Cardiac septum (tissue), 1 donor: ENCODE results near the gene CMTM5. TPM values are rescaled to one million over a fixed set of nuclear protein-coding genes. Genes with fewer than 3 reads are reported as not detected.

Experiments used
- DNase-seq: peaks from one replicate; pipeline ENCODE4 v3.0.0-alpha.2; 2020; ENCODE audit warnings: low spot score
- intact Hi-C: fragments of 100-400 bp; cut with DNase I; formaldehyde crosslinking; loops from one replicate; pipeline ENCODE4 v1.14.0; 2022
- long read RNA-seq: library from polyadenylated mRNA; unstranded; transcript quantifications from one replicate; pipeline ENCODE4 v2.0.0, GENCODE V29; 2021
- total RNA-seq: library from RNA; stranded (reverse); fragmentation: NEBNext Ultra II Directional; extraction: Animal tissue kit (Norgen Biotek cat#: 25700); gene quantifications from one replicate; pipeline ENCODE4 v1.2.1, GENCODE V29; 2021
- donor health status: DM: no; HTN: no; CAD: no.

The CMTM5 gene
- total RNA-seq, result not detected
- long read RNA-seq, result 0 reads

GRCh38 chr14:23376482-23377197 lies at the start of gene CMTM5:
CMTM5 (plus strand) TSS chr14:23377046; CDS start chr14:23377252, 206 bp downstream.
- no peak for DNase-seq
- intact Hi-C loops, result loop anchor here (5.0 kb wide), 1 partner anchor 71 kb away; no protein-coding TSS in a partner anchor

GRCh38 chr14:23327947-23328744 lies 48.7 kb upstream of the CMTM5 start:
- intact Hi-C loops, result loop anchor here (2.0 to 5.0 kb wide), 2 partner anchors 53 to 119 kb away; no protein-coding TSS in a partner anchor
- no peak for DNase-seq

DNA sequence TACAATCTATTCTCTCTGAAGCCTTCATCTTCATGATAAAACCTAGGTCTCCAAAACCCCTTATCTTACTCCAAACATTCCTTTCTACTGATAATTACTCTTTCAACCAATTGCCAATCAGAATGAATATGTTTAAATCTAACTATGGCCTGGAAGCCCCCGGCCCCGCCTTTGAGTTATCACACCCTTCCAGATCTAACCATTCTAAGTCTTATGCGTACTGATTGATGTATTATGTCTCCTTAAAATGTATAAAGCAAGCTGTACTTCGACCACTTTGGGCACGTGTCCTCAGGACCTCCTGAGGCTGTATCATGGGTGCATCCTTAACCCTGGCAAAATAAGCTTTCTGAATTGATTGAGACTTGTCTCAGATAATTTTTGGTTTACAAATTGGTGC lies 41.2 kb upstream of the CMTM5 start:
- intact Hi-C loops, result no loop called here

DNA sequence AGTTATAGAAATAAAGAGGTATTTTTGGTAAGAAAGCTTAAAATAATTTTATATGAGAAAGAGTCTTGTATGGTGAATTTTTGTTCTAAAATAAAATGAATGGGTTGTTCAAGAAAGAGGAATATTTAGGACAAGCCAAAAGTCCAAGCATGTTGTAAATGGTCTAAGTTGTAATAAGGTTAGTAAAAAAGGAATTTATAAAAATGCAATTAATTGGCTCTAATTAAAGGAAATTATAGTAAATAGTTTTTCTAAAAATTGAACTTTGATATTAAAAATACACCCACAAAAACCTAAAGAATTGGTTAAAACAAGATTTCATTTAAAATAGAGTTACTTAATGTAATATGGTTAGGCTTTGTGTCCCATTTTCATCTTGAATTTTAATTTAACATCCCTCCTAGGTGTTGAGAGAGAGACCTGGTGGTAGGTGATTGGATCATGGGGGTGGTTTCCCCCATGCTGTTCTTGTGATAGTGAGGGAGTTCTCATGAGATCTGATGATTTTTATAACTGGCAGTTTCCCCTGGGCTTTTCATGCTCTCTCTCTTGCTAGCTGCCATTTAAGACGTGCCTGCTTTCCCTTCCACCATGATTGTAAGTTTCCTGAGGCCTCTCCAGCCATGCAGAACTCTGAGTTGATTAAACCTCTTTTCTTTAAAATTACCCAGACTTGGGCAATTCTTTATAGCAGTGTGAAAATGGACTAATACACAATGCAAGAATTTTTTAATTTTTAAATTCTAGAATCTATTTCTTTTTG lies 37.2 kb upstream of the CMTM5 start:
- no peak for DNase-seq
- intact Hi-C loops, result no loop called here

More for the DNA sequence above, 41.2 kb upstream of the CMTM5 start:
- DNase-seq, result no peak

- intact Hi-C loops, result no loop called here
- DNase-seq, result no peak
Measured at GRCh38 chr14:23344481-23344880, 32.4 kb upstream of the CMTM5 start.

DNA sequence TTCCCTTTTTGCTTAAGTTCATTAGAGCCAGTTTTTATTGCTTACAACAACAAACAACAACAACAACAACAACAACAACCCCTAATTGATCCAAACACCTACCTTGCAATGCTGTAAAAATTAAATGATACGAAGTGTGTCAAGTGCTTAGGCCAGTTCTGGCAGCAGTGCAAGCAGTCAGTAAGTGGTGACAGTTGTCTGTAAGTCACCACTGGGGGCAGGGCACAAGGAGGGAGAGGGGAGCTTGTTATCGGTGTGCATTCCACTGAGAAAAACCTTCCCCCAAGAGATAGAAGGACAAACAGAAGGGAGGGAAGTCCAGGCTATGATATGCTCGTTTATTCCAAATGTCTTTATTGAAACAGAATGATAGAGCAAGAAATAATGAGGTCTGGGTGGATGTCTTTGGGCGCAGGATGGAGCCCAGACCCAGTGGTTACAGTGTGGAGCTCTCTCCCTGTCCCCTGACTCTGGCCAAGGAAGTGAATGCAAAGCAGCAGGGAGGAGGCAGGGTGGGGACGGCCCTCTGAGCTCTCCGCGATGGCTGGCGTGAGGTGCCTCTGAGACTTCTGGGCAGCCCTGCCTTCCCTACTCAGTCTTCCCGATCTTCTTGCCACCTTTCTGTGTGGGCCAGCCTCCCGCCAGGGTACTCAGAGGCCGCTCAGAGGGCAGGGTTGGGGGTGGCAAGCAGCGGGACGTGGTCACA lies 30.7 kb upstream of the CMTM5 start:
- no peak for DNase-seq
- intact Hi-C loops, result no loop called here

GRCh38 chr14:23346693-23347405 lies 30.0 kb upstream of the CMTM5 start:
- intact Hi-C loops, result no loop called here
- DNase-seq, result no peak

- intact Hi-C loops, result no loop called here
- no peak for DNase-seq
Measured at GRCh38 chr14:23347406-23348296, 29.2 kb upstream of the CMTM5 start.

DNA sequence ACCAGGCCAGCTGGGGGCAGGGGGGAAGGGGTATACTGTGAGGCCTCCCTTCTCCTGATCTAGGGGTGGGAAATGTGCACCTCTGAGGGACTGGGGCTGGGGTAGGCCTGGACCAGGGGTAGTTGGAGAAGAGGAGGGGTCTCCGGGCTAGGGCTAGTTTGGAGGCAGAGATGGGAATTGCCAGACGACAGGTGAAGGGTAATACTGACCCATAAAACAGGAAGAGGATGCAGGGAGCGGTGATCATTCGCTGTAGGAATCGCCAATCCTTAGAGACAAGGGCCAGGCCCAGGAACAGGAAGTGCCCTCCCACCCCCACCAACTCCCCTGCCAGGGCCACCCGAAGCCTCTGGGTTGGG lies 28.6 kb upstream of the CMTM5 start:
- intact Hi-C loops, result no loop called here

DNA sequence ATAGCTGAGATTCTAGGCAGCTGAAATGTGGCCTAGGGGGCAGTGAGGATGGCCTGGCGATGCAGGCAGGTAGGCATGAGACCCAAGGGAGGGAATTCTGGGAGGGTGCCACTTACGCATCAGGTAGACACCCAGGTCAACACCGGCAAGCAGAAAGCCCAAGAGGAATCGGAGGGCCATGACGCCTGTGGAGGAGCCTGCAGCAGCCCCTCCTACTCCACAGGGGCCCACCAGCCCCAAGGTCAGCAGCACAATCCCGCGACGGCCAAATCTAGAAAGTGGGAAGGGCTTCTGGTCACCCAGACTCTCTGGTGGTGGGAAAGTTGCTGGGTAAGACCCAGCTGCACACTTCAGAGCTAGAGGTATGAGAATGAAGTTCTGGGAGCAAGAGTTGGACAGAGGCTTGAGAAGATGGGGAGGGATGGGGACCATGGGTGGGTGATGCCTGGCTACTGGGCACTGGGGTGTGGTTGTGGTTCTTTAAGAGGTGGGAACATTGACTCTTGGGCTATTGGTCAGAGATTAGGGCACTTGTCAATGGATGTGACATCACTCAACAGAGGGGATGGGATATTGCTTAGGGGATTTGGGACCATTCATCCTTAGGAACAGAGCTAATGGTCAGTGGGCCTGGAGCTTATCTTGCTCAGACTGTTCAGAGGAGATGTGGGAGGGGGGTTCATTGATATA lies 27.5 kb upstream of the CMTM5 start:
- no peak for DNase-seq
- intact Hi-C loops, result no loop called here

More for the DNA sequence above, 28.6 kb upstream of the CMTM5 start:
- no peak for DNase-seq

- intact Hi-C loops, result no loop called here
- peak; percentile 72 for DNase-seq
Measured at GRCh38 chr14:23351681-23352505, 25.0 kb upstream of the CMTM5 start.

DNA sequence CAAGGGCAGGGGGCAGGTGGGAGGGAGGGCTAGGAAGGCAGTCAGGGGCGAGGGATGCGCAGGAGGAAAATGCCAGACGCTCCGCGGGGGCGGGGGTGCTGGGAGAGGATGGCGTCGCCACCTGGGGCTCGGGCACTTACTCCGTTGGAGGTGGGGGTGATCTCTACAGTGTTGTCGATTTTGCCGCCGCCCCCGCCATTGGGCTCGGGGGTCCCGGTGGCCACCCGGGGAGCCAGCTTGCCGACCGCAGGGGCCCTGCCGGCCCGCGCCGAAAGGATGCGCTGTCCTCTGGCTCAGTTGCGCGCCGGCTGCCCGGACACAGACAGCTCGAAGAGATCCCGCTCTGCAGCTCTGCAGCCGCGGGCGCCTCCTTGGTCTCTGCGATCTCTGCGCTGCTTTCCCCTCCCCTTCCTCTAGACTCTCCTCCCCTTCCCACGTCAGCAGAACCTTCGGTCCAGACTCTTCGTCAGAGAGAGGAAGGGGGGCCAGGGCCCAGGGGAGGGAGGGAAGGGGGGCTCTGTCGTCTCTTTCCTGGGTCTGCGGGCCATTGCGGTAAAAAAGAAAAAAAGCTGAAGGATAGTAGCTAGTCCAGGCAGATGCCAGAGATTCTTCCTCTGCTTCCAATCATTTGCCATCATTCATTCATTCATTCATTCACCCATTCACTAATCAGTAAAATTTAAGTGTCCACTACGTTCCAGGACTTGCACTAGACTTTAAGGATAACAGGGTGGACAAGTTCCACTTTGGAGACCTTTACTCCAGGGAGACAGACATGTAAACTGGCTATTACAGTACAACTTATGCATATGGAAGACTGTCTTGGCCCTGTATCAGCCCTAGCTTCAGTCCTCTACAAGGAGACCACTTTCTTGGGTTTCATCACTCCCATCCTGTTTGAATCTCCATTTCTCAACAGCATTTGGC lies 24.1 kb upstream of the CMTM5 start, which contains the start of gene SLC22A17:
Gene SLC22A17 (minus strand): TSS at position 382 of the 927 bp plus-strand sequence.
- intact Hi-C loops, result no loop called here
- peak; percentile 88 for DNase-seq

GRCh38 chr14:23353433-23353780 lies 23.4 kb upstream of the CMTM5 start:
- intact Hi-C loops, result no loop called here
- no peak for DNase-seq

DNA sequence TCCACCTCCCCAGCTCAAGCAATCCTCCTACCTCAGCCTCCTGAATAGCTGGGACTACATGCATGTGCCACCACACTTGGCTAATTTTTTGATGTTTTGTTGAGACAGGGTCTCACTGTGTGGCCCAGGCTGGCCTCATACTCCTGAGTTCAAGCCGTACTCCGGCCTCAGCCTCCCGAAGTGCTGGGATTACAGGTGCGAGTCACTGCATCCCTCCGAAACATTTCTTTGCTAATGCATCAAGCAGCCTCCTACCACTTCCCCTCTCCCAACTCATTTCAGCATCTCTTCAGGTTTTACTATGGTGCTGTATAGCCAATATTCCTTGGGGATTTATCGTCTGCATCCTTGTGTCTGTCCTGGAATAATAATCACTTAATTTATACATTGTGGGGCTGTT lies 21.9 kb upstream of the CMTM5 start:
- intact Hi-C loops, result no loop called here
- DNase-seq, result no peak

DNA sequence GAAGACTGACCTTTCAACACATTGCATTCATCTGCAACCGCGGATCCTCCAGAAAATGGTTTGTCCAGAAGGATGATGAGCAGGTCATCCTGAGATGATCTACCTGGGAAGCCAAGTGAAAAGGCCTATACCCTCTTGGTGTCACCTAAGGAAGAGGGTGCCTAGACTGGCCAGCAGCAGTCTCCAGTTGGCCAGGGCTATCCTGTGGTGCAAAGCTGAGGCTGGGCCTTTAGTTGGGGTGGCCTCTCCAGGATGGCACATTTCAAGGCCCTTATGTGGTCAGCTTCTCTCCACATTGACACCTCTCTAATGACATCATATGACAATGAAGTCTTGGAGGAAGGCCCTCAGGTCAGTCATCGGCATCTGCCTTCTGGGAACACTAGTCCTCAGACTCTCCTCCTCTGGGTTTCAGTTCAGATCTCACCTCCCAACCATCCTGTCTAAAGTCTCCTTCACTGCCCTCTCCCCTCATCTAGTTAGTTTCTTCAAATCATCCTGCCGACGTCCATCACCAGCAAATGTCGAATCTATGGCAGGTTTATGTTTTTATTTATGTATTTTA lies 20.9 kb upstream of the CMTM5 start:
- DNase-seq, result no peak
- intact Hi-C loops, result no loop called here
